DOHH2 (cell line): Measurements from ENCODE around the gene IMMP2L.

ENCODE experiments used
- H3F3A ChIP-seq: fragments of 200-600 bp; sonication (generic), shearing (Covaris generic); 2 replicates; pipeline ENCODE4 v1.6.0; 2016; ENCODE audit warnings: antibody characterized with exemption, mild to moderate bottlenecking; ENCODE audit not compliant: control insufficient read depth, insufficient read depth
- H3K27ac ChIP-seq: fragments of 200-600 bp; sonication (generic); 2 replicates; pipeline ENCODE4 v1.5.1; 2014; ENCODE audit warnings: low read depth, mild to moderate bottlenecking, low read length, moderate library complexity
- H3K27me3 ChIP-seq: fragments of 200-600 bp; sonication (generic); 2 replicates; pipeline ENCODE4 v1.6.1; 2014; ENCODE audit warnings: mild to moderate bottlenecking, low read length, mixed read lengths; ENCODE audit not compliant: control insufficient read depth
- H3K36me3 ChIP-seq: fragments of 200-600 bp; sonication (generic); 2 replicates; pipeline ENCODE4 v1.6.1; 2014; ENCODE audit warnings: mild to moderate bottlenecking, low read length, moderate library complexity, mixed read lengths; ENCODE audit not compliant: control insufficient read depth
- H3K4me1 ChIP-seq: fragments of 200-600 bp; sonication (generic); 2 replicates; pipeline ENCODE4 v1.6.1; 2014; ENCODE audit warnings: mild to moderate bottlenecking, low read length, mixed read lengths; ENCODE audit not compliant: control insufficient read depth
- H3K4me2 ChIP-seq: fragments of 200-600 bp; sonication (generic); 2 replicates; pipeline ENCODE4 v1.6.0; 2014; ENCODE audit warnings: mild to moderate bottlenecking, low read length, moderate library complexity
- H3K4me3 ChIP-seq: fragments of 200-600 bp; sonication (generic); 2 replicates; pipeline ENCODE4 v1.5.1; 2014; ENCODE audit warnings: mild to moderate bottlenecking, low read length, mixed read lengths
- H3K79me2 ChIP-seq: fragments of 200-600 bp; sonication (generic); 2 replicates; pipeline ENCODE4 v1.6.1; 2014; ENCODE audit warnings: mild to moderate bottlenecking, low read length, mixed read lengths; ENCODE audit not compliant: control insufficient read depth
- H3K9me2 ChIP-seq: fragments of 200-600 bp; sonication (generic); replicated peaks from 2 replicates; pipeline ENCODE4 v1.6.1; 2014; ENCODE audit warnings: mild to moderate bottlenecking, low read length, mixed read lengths; ENCODE audit not compliant: control insufficient read depth
- H3K9me3 ChIP-seq: fragments of 200-600 bp; sonication (generic); 2 replicates; pipeline ENCODE4 v1.6.1; 2014; ENCODE audit warnings: antibody characterized with exemption, low read length, mixed read lengths; ENCODE audit not compliant: control insufficient read depth, insufficient read depth
- H4K20me1 ChIP-seq: fragments of 200-600 bp; sonication (generic); 2 replicates; pipeline ENCODE4 v1.6.0; 2014; ENCODE audit warnings: low read depth, mild to moderate bottlenecking, antibody characterized with exemption, low read length, moderate library complexity; ENCODE audit not compliant: control insufficient read depth, insufficient read depth
- EZH2phosphoT487 ChIP-seq: fragments of 200-600 bp; sonication (generic); IDR thresholded peaks from 2 replicates; pipeline ENCODE4 v1.6.1; 2017; ENCODE audit warnings: borderline replicate concordance, mild to moderate bottlenecking, antibody characterized with exemption, low read length, moderate library complexity, mixed read lengths
- TF ChIP-seq, protein P1 (sequence below): fragments of 200-600 bp; sonication (generic); IDR thresholded peaks from one replicate; pipeline ENCODE4 v1.5.1; 2014; ENCODE audit warnings: antibody characterized with exemption, mild to moderate bottlenecking, low read depth, low read length; ENCODE audit not compliant: poor library complexity, severe bottlenecking

Gene IMMP2L

DNA sequence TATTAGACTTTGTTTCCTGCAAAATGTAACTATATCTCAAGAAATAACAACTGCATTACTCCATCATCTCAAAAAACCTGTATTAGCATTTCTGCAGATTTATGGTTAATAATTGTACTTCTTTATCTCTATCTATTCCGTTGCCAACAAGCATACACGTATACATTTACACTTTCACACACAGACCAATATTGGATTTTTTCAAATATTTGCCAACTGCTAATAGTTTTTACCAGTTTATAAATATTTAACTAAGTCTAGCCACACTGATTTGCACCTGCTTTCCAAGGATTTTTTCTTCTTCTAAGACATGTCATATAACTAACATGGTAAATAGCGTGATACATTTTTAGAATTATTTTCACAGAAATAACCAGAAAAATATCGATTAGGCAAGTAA lies 459.2 kb downstream of the IMMP2L start:
- no peaks in the 10 kb centered on the region for H3F3A ChIP-seq
- H3K27ac ChIP-seq = no peak overlapping the region
- no peaks in the 10 kb centered on the region for H4K20me1 ChIP-seq
- H3K79me2 ChIP-seq = no peaks in the 10 kb centered on the region
- no peaks in the 10 kb centered on the region for H3K9me2 ChIP-seq
- TF ChIP-seq, protein P1, sequence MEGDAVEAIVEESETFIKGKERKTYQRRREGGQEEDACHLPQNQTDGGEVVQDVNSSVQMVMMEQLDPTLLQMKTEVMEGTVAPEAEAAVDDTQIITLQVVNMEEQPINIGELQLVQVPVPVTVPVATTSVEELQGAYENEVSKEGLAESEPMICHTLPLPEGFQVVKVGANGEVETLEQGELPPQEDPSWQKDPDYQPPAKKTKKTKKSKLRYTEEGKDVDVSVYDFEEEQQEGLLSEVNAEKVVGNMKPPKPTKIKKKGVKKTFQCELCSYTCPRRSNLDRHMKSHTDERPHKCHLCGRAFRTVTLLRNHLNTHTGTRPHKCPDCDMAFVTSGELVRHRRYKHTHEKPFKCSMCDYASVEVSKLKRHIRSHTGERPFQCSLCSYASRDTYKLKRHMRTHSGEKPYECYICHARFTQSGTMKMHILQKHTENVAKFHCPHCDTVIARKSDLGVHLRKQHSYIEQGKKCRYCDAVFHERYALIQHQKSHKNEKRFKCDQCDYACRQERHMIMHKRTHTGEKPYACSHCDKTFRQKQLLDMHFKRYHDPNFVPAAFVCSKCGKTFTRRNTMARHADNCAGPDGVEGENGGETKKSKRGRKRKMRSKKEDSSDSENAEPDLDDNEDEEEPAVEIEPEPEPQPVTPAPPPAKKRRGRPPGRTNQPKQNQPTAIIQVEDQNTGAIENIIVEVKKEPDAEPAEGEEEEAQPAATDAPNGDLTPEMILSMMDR = no peak
- no peak for TF ChIP-seq EZH2phosphoT487
- no peaks in the 10 kb centered on the region for H3K27me3 ChIP-seq
- H3K9me3 ChIP-seq = no peaks in the 10 kb centered on the region
- H3K4me3 ChIP-seq = no peak overlapping the region
- H3K36me3 ChIP-seq = no peaks in the 10 kb centered on the region
- peaks cover 21% of the 10 kb centered on the region for H3K4me1 ChIP-seq
- H3K4me2 ChIP-seq = no peak overlapping the region

DNA sequence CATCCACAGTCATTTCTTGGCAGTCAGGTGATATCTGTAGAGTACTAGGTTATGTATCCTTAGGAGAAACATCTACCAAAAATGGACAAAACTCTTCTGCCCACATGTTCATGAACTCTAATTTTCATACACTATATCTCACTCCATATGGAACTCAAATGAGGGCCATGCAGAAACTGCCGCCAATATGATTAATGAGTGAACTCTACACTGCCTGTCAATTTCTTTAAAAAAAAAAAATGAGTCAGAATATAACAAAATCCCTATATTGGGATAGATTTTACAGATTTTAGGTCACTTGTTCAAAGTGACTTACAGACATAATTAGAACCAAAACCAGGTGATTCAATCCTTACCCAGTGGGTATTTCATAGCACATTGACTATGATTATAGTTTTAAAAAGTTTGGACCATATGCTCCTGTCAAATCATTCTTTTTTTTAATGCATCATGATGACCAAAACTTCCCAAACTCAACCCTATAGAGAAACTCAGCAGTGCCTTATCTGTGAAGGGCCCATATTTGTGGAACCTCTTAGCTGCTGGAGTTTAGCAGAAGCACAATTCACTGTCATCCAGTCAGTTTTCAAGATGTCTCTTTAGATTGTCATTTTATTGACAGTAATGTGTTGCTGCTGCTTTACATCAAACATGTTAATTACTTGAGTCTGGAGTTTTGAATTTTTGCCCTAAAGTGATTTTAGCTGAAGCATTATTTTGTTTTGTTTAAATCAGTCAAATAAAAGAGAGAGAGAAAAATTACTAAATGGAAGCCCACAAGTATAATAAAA lies 460.2 kb downstream of the IMMP2L start:
- no peaks in the 10 kb centered on the region for H3F3A ChIP-seq
- H3K4me2 ChIP-seq = no peak overlapping the region
- H3K27ac ChIP-seq = no peak overlapping the region
- H3K9me2 ChIP-seq = no peaks in the 10 kb centered on the region
- TF ChIP-seq, protein P1 = no peak
- no peak for TF ChIP-seq EZH2phosphoT487
- H3K9me3 ChIP-seq = no peaks in the 10 kb centered on the region
- H3K4me3 ChIP-seq = no peak overlapping the region
- H3K79me2 ChIP-seq = no peaks in the 10 kb centered on the region
- H3K4me1 ChIP-seq = peaks cover 21% of the 10 kb centered on the region
- no peaks in the 10 kb centered on the region for H4K20me1 ChIP-seq
- no peaks in the 10 kb centered on the region for H3K36me3 ChIP-seq
- H3K27me3 ChIP-seq = no peaks in the 10 kb centered on the region

DNA sequence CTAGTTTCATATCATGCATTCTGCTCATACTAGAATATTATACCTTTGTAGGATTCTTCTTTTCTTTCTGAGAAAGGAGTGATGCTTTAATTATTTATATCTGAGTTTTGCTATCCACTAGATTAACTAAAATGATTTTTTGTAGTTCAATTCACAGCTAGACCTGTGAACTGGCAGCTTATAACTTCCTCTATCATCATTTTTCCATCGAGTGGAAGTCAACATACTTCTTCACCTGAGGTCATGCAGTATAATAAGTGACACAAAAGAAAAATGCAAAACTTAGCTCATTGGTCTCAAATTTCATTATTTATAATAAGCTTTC lies 463.4 kb downstream of the IMMP2L start:
- Histone ChIP-seq H3K36me3 (no peaks in the 10 kb centered on the region), H3K79me2 (no peaks in the 10 kb centered on the region), H3F3A (no peaks in the 10 kb centered on the region), H3K9me2 (no peaks in the 10 kb centered on the region), H3K9me3 (no peaks in the 10 kb centered on the region), H3K27me3 (no peaks in the 10 kb centered on the region), H3K27ac (no peak overlapping the region), H4K20me1 (no peaks in the 10 kb centered on the region), H3K4me3 (no peak overlapping the region), H3K4me1 (peaks cover 9% of the 10 kb centered on the region), H3K4me2 (no peak overlapping the region)
- TF ChIP-seq, protein P1 = no peak
- TF ChIP-seq EZH2phosphoT487 = no peak
